Mucosa of descending colon (tissue), 3 donors: ENCODE data around the gene SLX4. TPM values are rescaled to one million over a fixed set of nuclear protein-coding genes. Genes with fewer than 3 reads are reported as not detected.

ENCODE experiments used
- ATAC-seq: fragments of 200-7000 bp; cut with Tn5 transposase; one replicate; pipeline ENCODE4 v1.9.1; 2020; ENCODE audit warnings: mild to moderate bottlenecking, moderate library complexity
- DNase-seq, 3 donors: peaks; one replicate each; pipeline ENCODE4 v3.0.0-alpha.2; 2020
- H3K36me3 ChIP-seq: fragments of 200-600 bp; one replicate; pipeline ENCODE4 v1.8.0; 2021; ENCODE audit warnings: low read depth, mild to moderate bottlenecking
- H3K4me1 ChIP-seq: fragments of 200-600 bp; one replicate; pipeline ENCODE4 v1.8.0; 2021; ENCODE audit warnings: low read depth, mild to moderate bottlenecking
- H3K4me3 ChIP-seq: fragments of 200-600 bp; one replicate; pipeline ENCODE4 v1.8.0; 2021; ENCODE audit warnings: mild to moderate bottlenecking
- H3K9me3 ChIP-seq: fragments of 200-600 bp; one replicate; pipeline ENCODE4 v1.8.0; 2021; ENCODE audit warnings: mild to moderate bottlenecking
- CTCF ChIP-seq: fragments of 200-600 bp; IDR thresholded peaks from one replicate; pipeline ENCODE4 v1.8.0; 2022; ENCODE audit warnings: antibody characterized with exemption, mild to moderate bottlenecking
- intact Hi-C, 2 donors: fragments of 100-400 bp; cut with DNase I in 1 of 2; cut with micrococcal nuclease in 1 of 2; formaldehyde crosslinking; loops; one replicate each; pipeline versions ENCODE4 v1.11.0 to v1.11.1; 2022; cut with DNase I, micrococcal nuclease
- total RNA-seq, 3 donors: library from RNA; stranded (reverse); fragmentation: NEBNext Ultra II Directional in 2 of 3; extraction: Animal tissue kit (Norgen Biotek cat#: 25700) in 2 of 3; gene quantifications; one replicate each; pipeline versions ENCODE4 v1.2.1 to v1.2.4, GENCODE V29; 2021 to 2023
- donor health status: DM: no; HTN: no; CAD: no; lungs with moderate emphysema.
- donor health status: DM: no; HTN: no; CAD: no.
- donor health status: DM: no; HTN: yes; CAD: no.

SLX4 gene
- total RNA-seq, 3 donors from 2014 or later: 3.6 to 6.7 (median 5.0) TPM

GRCh38 chr16:3646348-3646920 lies 35.0 kb upstream of the SLX4 start:
- ATAC-seq: peak; percentile 94
- H3K36me3 ChIP-seq: no peaks in the 10 kb centered on the region
- no peaks in the 10 kb centered on the region for H3K9me3 ChIP-seq
- intact Hi-C loops: no loop called here
- TF ChIP-seq CTCF: no peak
- H3K4me1 ChIP-seq: peaks cover 19% of the 10 kb centered on the region
- H3K4me3 ChIP-seq: no peak overlapping the region
- peak; percentile 80 to 92 (median 83) for DNase-seq

GRCh38 chr16:3645504-3646347 lies 34.3 kb upstream of the SLX4 start:
- DNase-seq: peak in 1 of 3 donors; percentile 49
- Histone ChIP-seq H3K4me3 (no peak overlapping the region), H3K9me3 (no peaks in the 10 kb centered on the region), H3K36me3 (no peaks in the 10 kb centered on the region), H3K4me1 (peaks cover 19% of the 10 kb centered on the region)
- TF ChIP-seq CTCF: no peak
- intact Hi-C loops: no loop called here
- ATAC-seq: peak; percentile 47

- H3K4me3 ChIP-seq: no peak overlapping the region
- H3K9me3 ChIP-seq: no peaks in the 10 kb centered on the region
- no peaks in the 10 kb centered on the region for H3K36me3 ChIP-seq
- ATAC-seq (no peak), DNase-seq (no peak)
- intact Hi-C loops: no loop called here
- peaks cover 19% of the 10 kb centered on the region for H3K4me1 ChIP-seq
- no peak for TF ChIP-seq CTCF
Measured at GRCh38 chr16:3645108-3645503, 33.7 kb upstream of the SLX4 start.

GRCh38 chr16:3643095-3643730 lies 31.8 kb upstream of the SLX4 start:
- no peak for TF ChIP-seq CTCF
- peak in 1 of 3 donors; percentile 29 for DNase-seq
- intact Hi-C loops: no loop called here
- Histone ChIP-seq H3K4me3 (no peak overlapping the region), H3K36me3 (no peaks in the 10 kb centered on the region), H3K9me3 (no peaks in the 10 kb centered on the region), H3K4me1 (peaks cover 27% of the 10 kb centered on the region)
- ATAC-seq: no peak

- peak; percentile 53 to 56 (median 55) for DNase-seq
- Histone ChIP-seq H3K9me3 (no peaks in the 10 kb centered on the region), H3K36me3 (no peaks in the 10 kb centered on the region), H3K4me3 (no peak overlapping the region), H3K4me1 (peaks cover 28% of the 10 kb centered on the region)
- TF ChIP-seq CTCF: no peak
- ATAC-seq: peak; percentile 69
- intact Hi-C loops: no loop called here
Measured at GRCh38 chr16:3642397-3643094, 31.1 kb upstream of the SLX4 start.
